Testis (tissue), 2 donors: ENCODE measurements around the gene EIF4B.

Experiments used
- CTCF ChIP-seq, 3 experiments: fragments of 450-650 bp in 2 of 3; fragments of 200-600 bp in 1 of 3; sonication (generic) in 1 of 3; IDR thresholded peaks; one replicate each; pipeline ENCODE4 v1.5.1; 2016 to 2019; ENCODE audit warnings: antibody characterized with exemption in 3 of 3, mild to moderate bottlenecking in 2 of 3, moderate library complexity in 1 of 3
- POLR2A ChIP-seq: fragments of 450-650 bp; IDR thresholded peaks from one replicate; pipeline ENCODE4 v1.6.1; 2017; ENCODE audit warnings: antibody characterized with exemption, mild to moderate bottlenecking, moderate library complexity

GRCh38 chr12:52976574-52977071, 29.6 kb upstream of the EIF4B start:
- TF ChIP-seq CTCF (IDR thresholded peaks at IDR 0.05), result no peak
- TF ChIP-seq POLR2A, result no peak
